Globus pallidus (tissue), 1 donor: ENCODE data around the gene RIMOC1.

Experiments used
- DNase-seq: peaks from one replicate; pipeline ENCODE4 v3.0.0-alpha.2; 2015; ENCODE audit warnings: low spot score

RIMOC1 gene, protein sequence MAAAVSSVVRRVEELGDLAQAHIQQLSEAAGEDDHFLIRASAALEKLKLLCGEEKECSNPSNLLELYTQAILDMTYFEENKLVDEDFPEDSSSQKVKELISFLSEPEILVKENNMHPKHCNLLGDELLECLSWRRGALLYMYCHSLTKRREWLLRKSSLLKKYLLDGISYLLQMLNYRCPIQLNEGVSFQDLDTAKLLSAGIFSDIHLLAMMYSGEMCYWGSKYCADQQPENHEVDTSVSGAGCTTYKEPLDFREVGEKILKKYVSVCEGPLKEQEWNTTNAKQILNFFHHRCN

GRCh38 chr5:41903892-41904799, at the start of gene RIMOC1:
TSS of gene RIMOC1 (plus strand) at chr5:41904344. CDS start at chr5:41904368, 24 bp downstream.
- peak; percentile 100 for DNase-seq

GRCh38 chr5:41856644-41857491, 47.3 kb upstream of the RIMOC1 start:
- DNase-seq = peak; percentile 73

- DNase-seq = no peak
These were observed 46.2 kb upstream of the RIMOC1 start for GRCh38 chr5:41857989-41858388.

DNA sequence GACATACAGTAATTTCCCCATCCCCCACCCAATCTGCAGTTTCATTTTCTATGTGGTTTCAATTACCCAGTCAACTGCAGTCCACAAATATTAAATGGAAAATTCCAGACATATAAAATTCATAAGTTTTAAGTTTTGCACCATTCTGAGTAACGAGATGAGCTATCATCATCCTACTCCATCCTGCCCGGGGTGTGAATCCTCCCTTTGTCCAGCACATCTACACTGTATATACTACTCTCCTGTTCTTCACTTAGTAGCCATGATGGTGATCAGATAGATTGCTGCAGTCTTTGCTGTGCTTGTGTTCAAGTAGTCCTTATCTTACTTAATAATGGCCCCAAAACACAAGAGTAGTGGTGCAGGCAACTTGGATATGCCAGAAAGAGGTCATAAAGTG, 45.3 kb upstream of the RIMOC1 start:
- DNase-seq = no peak

GRCh38 chr5:41863871-41864486, 40.2 kb upstream of the RIMOC1 start:
- DNase-seq = no peak

GRCh38 chr5:41869151-41869723, 34.9 kb upstream of the RIMOC1 start:
- DNase-seq = peak; percentile 11

DNA sequence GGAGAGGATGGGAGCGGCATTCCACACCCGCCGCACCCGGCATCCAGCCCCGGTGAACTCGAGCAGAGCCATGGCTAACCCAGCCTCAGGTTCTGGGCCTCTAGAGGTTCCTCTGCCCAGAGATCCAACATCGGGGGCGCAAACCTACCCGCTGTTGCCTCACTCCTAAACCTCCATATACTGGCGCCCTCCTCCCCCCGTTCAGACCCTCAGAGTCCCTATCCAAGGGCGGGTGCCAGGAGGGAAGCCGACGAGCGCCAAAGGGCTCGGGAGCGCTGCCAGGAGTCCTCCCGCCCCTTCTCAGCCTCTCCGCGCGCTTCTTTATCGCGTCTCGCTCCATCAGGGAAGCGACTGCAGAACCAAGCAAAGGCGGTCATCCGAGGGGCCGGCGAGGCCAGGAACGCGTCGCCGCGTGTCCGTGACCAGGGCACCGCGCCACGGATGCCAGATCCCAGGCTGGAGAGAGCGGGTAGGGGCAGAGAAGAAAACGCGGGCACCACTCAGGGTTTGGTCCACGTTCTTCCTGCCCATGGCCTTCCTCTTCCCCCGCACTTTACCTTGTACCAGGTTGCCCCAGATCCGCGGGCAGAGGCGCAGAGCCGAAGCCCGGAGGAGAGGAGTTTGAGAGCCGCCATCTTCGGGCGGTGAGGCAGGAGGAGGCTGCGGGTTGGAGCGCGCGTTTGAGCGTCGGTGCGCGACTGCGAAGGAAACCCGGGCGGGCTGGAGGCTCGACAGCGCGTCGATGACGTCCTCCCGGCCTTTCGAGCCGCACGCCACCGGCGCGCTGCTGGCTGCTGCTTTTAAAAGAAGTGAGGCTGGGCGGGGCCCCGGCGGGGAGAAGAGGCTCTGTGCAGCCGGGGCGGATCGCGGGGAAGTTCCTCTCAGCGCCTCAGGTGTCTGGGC, 34.2 kb upstream of the RIMOC1 start, which contains the start of gene OXCT1:
OXCT1 (minus strand) TSS at position 702 of the 903 bp plus-strand sequence; CDS start at position 635, 67 bp downstream.
- DNase-seq = peak; percentile 53

DNA sequence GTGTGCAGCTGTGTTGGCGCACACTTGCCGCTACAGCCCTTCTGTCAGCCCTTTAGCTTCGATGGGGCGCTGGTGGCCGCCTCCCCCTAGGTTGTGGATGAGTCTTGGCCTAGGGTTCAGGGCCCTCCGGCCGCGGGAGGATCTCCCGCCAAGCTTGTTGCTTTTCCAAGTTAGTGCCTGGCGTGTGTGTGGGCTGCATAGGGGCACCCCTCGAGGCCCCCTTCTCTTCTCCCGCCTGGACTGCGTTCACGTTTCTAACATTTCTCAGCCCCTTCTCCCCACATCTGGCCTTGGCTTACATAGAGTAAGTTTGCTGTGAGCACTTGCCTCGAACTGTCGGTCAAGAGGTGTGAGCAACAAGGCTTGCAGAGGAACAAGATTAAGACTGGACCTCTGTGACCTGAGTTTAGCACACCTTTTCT, 33.5 kb upstream of the RIMOC1 start:
- DNase-seq = no peak

GRCh38 chr5:41871852-41872251, 32.3 kb upstream of the RIMOC1 start:
- peak; percentile 40 for DNase-seq

DNA sequence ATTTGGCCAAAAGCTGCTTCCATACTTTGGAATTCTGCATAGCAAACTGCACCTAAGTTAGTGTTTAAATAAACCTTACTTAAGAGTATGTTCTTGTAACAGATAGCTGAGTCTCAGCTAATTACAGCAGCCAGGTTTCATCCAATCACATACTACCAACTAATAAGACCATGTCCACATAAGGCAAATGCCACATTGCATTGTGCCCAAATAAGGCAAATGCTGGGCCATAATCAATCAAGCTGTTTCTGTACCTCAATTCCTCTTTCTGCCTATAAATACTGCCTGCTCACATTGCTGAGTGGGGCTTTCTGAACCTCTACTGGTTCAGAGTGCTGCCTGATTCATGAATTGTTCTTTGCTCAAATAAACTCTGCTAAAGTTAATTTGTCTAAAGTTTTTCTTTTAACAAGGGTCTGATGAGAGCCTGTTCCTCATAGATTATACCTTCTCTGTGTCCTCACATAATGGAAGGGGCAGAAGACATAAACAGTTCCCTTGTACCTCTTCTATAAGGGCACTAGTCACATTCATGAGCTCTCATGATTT, 29.6 kb upstream of the RIMOC1 start:
- DNase-seq = no peak

- DNase-seq = no peak
These were observed 29.0 kb upstream of the RIMOC1 start for GRCh38 chr5:41875121-41875520.

GRCh38 chr5:41876678-41877077, 27.5 kb upstream of the RIMOC1 start:
- DNase-seq = no peak

GRCh38 chr5:41877408-41877807, 26.7 kb upstream of the RIMOC1 start:
- DNase-seq = no peak

DNA sequence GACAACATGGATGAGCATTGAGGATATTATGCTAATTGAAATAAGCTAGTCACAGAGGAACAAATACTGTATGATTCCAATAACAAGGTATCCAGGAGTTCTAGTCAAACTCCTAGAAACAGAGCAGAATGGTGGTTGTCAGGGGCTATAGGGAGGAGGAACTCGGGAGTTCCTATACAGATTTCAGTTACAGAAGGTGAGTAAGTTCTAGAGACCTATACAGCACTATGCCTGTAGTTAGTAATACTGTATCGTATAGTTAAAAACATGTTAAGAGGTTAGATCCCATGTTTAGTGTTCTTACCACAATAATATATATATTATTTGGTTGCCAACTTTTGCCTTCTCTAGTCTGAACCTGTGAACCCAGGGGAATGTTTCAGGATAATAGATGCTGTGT, 26.0 kb upstream of the RIMOC1 start:
- DNase-seq = no peak

DNA sequence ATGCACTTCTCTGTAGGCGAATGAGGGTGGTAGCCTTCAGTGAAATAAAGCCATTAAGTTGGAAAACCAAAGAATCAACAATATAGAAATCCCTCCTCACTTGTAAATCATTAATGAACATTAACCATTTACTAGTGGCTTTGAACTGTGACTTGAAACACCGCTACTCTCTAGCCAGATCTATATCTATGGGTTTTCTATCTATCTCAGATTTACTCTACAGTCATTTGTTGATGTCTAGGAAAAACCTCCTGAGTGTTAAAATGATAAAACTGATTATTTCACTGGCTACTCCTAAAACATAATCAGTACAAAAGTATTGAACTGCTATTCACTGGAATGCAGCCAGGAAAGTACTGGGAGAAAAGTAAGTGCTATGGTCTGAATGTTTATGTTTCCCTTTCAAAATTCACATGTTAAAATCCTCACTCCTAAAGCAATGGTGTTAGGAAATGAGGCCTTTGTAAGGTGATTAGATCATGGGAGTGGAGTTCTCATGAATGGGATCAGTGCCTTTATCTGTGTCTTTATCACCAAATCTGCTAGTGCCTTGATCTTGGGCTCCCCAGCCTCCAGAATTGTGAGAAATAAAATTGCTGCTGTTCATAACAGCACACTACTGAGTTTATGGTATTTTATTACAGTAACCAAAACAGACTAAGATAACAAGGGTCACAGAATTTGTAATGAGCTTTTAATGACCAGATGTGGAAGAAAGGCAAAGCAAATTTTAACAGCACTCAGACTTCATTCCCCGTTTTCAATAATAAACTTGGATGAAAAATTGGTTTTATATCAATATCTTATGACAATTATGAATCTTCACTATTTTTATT, 25.3 kb upstream of the RIMOC1 start:
- DNase-seq = no peak

GRCh38 chr5:41882765-41883164, 21.4 kb upstream of the RIMOC1 start:
- no peak for DNase-seq

- no peak for DNase-seq
These were observed 20.9 kb upstream of the RIMOC1 start for GRCh38 chr5:41883243-41883642.

GRCh38 chr5:41883936-41884335, 20.2 kb upstream of the RIMOC1 start:
- no peak for DNase-seq

DNA sequence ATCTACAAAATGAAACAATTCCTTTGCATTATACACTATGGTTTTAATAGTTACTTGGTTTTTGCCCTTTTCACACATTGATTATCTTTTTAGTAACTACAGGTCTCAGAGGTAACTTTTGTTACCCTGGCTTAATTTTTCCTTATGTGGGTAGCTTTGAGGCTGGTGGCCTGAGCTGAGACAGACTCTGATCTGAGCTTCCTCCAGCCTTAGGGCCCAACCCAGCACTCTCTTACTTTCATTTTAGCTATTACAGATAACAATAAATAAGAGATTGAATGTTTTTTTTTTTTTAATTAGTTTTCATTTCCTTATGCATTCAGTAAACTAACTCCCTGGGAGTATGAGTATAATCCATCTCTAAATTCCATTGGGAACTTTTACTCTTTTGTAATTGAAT, 18.9 kb upstream of the RIMOC1 start:
- DNase-seq = no peak
